Measurements from ENCODE around the gene LRP5. TPM values are rescaled to one million over a fixed set of nuclear protein-coding genes. Genes with fewer than 3 reads are reported as not detected.

Gene LRP5
- total and polyA plus RNA-seq, 9 of the 15 experiments (the other 6 are each of a cell fraction or from before 2014, with no cell fraction given), result 0.48 to 44.2 (median 13.5) TPM

DNA sequence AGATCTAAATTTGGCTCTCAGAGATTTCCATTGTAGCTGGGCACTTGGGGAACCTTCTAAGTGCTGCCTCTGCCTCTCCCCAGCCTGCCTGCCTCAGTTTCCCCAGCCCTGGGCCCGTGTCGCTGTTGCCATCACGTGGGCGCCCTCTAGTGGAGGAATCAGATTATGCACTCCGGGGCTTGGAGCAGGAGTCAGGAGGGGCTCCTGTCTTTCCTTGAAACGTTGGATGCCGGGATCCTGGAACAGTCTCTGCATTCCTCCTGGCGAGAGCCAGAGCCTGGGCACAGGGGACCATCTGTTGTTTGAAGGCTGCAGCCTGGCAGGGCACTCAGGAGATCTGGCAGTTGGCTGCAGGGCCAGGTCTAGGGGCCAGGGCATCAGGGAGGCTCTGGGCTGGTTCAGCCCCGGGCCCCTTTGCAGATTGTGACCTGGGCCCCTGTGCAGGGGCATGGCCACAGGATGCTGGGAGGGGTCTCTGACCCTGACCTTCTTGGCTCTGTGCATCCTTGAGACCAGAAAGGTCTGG is 71.6 kb downstream of the LRP5 start (continued):
- TF ChIP-seq, protein P1, sequence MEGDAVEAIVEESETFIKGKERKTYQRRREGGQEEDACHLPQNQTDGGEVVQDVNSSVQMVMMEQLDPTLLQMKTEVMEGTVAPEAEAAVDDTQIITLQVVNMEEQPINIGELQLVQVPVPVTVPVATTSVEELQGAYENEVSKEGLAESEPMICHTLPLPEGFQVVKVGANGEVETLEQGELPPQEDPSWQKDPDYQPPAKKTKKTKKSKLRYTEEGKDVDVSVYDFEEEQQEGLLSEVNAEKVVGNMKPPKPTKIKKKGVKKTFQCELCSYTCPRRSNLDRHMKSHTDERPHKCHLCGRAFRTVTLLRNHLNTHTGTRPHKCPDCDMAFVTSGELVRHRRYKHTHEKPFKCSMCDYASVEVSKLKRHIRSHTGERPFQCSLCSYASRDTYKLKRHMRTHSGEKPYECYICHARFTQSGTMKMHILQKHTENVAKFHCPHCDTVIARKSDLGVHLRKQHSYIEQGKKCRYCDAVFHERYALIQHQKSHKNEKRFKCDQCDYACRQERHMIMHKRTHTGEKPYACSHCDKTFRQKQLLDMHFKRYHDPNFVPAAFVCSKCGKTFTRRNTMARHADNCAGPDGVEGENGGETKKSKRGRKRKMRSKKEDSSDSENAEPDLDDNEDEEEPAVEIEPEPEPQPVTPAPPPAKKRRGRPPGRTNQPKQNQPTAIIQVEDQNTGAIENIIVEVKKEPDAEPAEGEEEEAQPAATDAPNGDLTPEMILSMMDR (IDR thresholded peaks at IDR 0.05 in 2 of 3, conservative IDR thresholded peaks at IDR 0.05 in 1 of 3; ENCODE audit: insufficient read depth in 2 of 3, low read depth in 1 of 3, low read length in 3 of 3), result peak; percentile 85 to 96 (median 91)
- TF ChIP-seq, protein P2, sequence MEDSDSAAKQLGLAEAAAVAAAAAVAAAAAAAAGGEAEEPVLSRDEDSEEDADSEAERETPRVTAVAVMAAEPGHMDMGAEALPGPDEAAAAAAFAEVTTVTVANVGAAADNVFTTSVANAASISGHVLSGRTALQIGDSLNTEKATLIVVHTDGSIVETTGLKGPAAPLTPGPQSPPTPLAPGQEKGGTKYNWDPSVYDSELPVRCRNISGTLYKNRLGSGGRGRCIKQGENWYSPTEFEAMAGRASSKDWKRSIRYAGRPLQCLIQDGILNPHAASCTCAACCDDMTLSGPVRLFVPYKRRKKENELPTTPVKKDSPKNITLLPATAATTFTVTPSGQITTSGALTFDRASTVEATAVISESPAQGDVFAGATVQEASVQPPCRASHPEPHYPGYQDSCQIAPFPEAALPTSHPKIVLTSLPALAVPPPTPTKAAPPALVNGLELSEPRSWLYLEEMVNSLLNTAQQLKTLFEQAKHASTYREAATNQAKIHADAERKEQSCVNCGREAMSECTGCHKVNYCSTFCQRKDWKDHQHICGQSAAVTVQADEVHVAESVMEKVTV (CRISPR knock-in tag; IDR thresholded peaks at IDR 0.05), result peak; percentile 61
- TF ChIP-seq XRCC5 (IDR thresholded peaks at IDR 0.05; ENCODE audit: low read depth, low read length) (0 out of 2 replicates have a peak, but pooled peaks have one; percentile 36), TRIM28 (IDR thresholded peaks at IDR 0.05) (no peak), SUPT5H (IDR thresholded peaks at IDR 0.05) (no peak), RAD21 (CRISPR knock-in tag; conservative IDR thresholded peaks at IDR 0.05 in 1 of 2, IDR thresholded peaks at IDR 0.05 in 1 of 2) (peak; percentile 70 to 79), KLF16 (IDR thresholded peaks at IDR 0.05) (0 out of 2 replicates have a peak, but pooled peaks have one; percentile 29), L3MBTL2 (IDR thresholded peaks at IDR 0.05) (0 out of 2 replicates have a peak, but pooled peaks have one; percentile 21), ZNF586 (CRISPR knock-in tag; conservative IDR thresholded peaks at IDR 0.05) (no peak), BCOR (IDR thresholded peaks at IDR 0.05) (peak; percentile 100), KDM1A (IDR thresholded peaks at IDR 0.05) (no peak), PTTG1 (tag; IDR thresholded peaks at IDR 0.05; ENCODE audit: low read depth) (no peak)
- TF ChIP-seq, protein P3, sequence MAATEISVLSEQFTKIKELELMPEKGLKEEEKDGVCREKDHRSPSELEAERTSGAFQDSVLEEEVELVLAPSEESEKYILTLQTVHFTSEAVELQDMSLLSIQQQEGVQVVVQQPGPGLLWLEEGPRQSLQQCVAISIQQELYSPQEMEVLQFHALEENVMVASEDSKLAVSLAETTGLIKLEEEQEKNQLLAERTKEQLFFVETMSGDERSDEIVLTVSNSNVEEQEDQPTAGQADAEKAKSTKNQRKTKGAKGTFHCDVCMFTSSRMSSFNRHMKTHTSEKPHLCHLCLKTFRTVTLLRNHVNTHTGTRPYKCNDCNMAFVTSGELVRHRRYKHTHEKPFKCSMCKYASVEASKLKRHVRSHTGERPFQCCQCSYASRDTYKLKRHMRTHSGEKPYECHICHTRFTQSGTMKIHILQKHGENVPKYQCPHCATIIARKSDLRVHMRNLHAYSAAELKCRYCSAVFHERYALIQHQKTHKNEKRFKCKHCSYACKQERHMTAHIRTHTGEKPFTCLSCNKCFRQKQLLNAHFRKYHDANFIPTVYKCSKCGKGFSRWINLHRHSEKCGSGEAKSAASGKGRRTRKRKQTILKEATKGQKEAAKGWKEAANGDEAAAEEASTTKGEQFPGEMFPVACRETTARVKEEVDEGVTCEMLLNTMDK (IDR thresholded peaks at IDR 0.05; ENCODE audit: borderline replicate concordance, insufficient read depth, low read depth, low read length, poor library complexity, severe bottlenecking), result peak; percentile 57
- TF ChIP-seq, protein P4, sequence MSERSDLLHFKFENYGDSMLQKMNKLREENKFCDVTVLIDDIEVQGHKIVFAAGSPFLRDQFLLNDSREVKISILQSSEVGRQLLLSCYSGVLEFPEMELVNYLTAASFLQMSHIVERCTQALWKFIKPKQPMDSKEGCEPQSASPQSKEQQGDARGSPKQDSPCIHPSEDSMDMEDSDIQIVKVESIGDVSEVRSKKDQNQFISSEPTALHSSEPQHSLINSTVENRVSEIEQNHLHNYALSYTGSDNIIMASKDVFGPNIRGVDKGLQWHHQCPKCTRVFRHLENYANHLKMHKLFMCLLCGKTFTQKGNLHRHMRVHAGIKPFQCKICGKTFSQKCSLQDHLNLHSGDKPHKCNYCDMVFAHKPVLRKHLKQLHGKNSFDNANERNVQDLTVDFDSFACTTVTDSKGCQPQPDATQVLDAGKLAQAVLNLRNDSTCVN (CRISPR knock-in tag; IDR thresholded peaks at IDR 0.05), result no peak
- TF ChIP-seq, protein P5, sequence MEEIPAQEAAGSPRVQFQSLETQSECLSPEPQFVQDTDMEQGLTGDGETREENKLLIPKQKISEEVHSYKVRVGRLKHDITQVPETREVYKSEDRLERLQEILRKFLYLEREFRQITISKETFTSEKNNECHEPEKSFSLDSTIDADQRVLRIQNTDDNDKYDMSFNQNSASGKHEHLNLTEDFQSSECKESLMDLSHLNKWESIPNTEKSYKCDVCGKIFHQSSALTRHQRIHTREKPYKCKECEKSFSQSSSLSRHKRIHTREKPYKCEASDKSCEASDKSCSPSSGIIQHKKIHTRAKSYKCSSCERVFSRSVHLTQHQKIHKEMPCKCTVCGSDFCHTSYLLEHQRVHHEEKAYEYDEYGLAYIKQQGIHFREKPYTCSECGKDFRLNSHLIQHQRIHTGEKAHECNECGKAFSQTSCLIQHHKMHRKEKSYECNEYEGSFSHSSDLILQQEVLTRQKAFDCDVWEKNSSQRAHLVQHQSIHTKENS (CRISPR knock-in tag; IDR thresholded peaks at IDR 0.05), result no peak
- TF ChIP-seq, protein P6, sequence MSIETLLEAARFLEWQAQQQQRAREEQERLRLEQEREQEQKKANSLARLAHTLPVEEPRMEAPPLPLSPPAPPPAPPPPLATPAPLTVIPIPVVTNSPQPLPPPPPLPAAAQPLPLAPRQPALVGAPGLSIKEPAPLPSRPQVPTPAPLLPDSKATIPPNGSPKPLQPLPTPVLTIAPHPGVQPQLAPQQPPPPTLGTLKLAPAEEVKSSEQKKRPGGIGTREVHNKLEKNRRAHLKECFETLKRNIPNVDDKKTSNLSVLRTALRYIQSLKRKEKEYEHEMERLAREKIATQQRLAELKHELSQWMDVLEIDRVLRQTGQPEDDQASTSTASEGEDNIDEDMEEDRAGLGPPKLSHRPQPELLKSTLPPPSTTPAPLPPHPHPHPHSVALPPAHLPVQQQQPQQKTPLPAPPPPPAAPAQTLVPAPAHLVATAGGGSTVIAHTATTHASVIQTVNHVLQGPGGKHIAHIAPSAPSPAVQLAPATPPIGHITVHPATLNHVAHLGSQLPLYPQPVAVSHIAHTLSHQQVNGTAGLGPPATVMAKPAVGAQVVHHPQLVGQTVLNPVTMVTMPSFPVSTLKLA (conservative IDR thresholded peaks at IDR 0.05), result 0 out of 4 replicates have a peak, but pooled peaks of 1 of the 2 experiments have one; percentile 30

Data from K562 (cell line).